ENCODE measurements around the gene INO80B. TPM values are rescaled to one million over a fixed set of nuclear protein-coding genes. Genes with fewer than 3 reads are reported as not detected.

The INO80B gene
- polyA plus RNA-seq (2012; ENCODE audit: insufficient read length, low read depth), result 28.0 TPM

DNA sequence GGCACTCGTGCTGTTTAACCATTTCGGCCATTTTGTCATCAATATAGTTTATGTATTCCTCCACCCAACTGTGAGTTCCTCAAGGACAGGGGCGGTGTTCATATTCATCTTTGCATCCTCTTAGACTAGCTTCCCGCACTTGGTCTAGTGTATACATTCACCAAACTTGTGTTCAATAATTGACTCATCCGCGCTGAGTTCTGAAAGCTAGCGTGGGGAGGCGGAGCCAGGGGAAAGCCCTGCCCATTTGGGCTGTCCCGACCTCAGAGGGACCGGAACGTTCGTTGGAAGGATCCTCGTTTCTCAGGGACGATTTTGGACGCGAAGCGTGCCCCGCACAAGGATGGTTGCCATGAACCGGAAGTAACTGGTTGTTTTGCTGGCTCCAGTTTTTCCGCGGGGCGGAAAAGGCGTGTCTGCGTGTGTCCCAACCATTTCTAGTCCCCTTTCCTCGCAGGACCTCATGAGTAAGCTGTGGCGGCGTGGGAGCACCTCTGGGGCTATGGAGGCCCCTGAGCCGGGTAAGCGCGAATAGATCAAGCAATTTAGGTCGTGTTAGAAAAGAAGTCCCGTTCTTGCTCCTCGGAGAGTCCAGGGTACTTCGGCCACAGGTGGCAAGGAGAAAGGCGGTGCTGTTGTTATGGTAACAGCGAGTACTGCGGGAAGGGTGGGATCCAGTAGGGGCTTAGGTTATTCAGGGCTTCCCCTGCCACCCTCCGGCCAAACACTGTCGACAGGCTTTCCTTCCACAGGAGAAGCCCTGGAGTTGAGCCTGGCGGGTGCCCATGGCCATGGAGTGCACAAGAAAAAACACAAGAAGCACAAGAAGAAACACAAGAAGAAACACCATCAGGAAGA lies at the start of gene INO80B:
INO80B (plus strand) TSS at position 434 of the 858 bp plus-strand sequence; CDS start at position 464, 30 bp downstream.
- peak; percentile 77 for TF ChIP-seq FOXP2 (optimal IDR thresholded peaks at IDR 0.05; ENCODE audit: borderline replicate concordance, extremely low read depth, extremely low read length, insufficient read depth)
- TF ChIP-seq SIN3A (IDR thresholded peaks at IDR 0.05; ENCODE audit: borderline replicate concordance, insufficient read depth, low read length), result peak; percentile 96
- peak; percentile 82; the same call in 1 of the 2 replicates for TF ChIP-seq POLR2AphosphoS5 (IDR thresholded peaks at IDR 0.05; ENCODE audit: low read depth, low read length)
- TF ChIP-seq, protein P1, sequence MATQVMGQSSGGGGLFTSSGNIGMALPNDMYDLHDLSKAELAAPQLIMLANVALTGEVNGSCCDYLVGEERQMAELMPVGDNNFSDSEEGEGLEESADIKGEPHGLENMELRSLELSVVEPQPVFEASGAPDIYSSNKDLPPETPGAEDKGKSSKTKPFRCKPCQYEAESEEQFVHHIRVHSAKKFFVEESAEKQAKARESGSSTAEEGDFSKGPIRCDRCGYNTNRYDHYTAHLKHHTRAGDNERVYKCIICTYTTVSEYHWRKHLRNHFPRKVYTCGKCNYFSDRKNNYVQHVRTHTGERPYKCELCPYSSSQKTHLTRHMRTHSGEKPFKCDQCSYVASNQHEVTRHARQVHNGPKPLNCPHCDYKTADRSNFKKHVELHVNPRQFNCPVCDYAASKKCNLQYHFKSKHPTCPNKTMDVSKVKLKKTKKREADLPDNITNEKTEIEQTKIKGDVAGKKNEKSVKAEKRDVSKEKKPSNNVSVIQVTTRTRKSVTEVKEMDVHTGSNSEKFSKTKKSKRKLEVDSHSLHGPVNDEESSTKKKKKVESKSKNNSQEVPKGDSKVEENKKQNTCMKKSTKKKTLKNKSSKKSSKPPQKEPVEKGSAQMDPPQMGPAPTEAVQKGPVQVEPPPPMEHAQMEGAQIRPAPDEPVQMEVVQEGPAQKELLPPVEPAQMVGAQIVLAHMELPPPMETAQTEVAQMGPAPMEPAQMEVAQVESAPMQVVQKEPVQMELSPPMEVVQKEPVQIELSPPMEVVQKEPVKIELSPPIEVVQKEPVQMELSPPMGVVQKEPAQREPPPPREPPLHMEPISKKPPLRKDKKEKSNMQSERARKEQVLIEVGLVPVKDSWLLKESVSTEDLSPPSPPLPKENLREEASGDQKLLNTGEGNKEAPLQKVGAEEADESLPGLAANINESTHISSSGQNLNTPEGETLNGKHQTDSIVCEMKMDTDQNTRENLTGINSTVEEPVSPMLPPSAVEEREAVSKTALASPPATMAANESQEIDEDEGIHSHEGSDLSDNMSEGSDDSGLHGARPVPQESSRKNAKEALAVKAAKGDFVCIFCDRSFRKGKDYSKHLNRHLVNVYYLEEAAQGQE (IDR thresholded peaks at IDR 0.05; ENCODE audit: insufficient read depth in 1 of 2, low read depth in 2 of 2, low read length in 2 of 2), result no peak
- peak; percentile 69; the same call in 1 of the 2 replicates for TF ChIP-seq TAF1 (IDR thresholded peaks at IDR 0.05; ENCODE audit: borderline replicate concordance, insufficient read depth, low read length)

DNA sequence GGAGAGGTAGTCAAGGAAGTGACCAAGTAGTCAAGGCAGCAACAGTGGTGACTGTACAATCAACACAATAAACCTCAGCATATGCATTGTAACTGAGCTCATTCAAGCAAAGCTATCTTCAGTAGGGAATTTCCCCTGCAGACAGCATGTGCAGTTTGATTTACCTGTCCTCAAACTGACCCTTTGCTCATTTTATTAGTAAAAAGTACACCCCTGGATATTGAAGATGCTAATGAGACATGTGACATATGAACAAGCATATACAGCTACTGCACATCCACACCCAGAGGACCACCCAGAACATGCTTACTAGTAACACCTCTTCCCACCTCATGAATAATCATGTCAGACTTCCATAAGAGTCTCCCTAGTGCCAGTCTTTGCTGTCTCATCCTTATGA lies 48.9 kb upstream of the INO80B start:
- TF ChIP-seq TAF1 (IDR thresholded peaks at IDR 0.05; ENCODE audit: borderline replicate concordance, insufficient read depth, low read length), result no peak
- TF ChIP-seq, protein P1 (IDR thresholded peaks at IDR 0.05; ENCODE audit: insufficient read depth in 1 of 2, low read depth in 2 of 2, low read length in 2 of 2), result no peak
- TF ChIP-seq FOXP2 (optimal IDR thresholded peaks at IDR 0.05; ENCODE audit: borderline replicate concordance, extremely low read depth, extremely low read length, insufficient read depth), result no peak
- no peak for TF ChIP-seq POLR2AphosphoS5 (IDR thresholded peaks at IDR 0.05; ENCODE audit: low read depth, low read length)
- TF ChIP-seq SIN3A (IDR thresholded peaks at IDR 0.05; ENCODE audit: borderline replicate concordance, insufficient read depth, low read length), result no peak

DNA sequence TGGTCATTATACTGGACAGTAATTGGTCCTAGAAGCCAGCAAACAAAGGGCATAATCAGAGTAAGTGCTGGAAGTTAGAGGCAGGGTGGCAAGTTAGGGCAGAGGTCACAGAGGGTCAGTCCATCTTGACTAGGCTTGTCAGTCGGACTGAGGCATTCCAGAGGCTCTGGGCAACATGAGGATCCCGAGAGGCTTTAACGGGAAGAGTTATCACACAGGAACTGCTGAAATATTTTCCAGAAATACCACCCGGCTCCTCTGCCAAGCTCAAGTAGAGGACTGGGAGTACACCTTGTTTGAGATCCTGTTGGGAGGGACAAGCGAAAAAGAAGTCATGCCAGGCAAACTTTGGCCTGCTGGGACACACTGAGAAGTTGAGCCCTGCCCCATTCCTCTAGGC lies 47.2 kb upstream of the INO80B start:
- TF ChIP-seq, protein P1 (IDR thresholded peaks at IDR 0.05; ENCODE audit: insufficient read depth in 1 of 2, low read depth in 2 of 2, low read length in 2 of 2), result no peak
- no peak for TF ChIP-seq SIN3A (IDR thresholded peaks at IDR 0.05; ENCODE audit: borderline replicate concordance, insufficient read depth, low read length)
- no peak for TF ChIP-seq POLR2AphosphoS5 (IDR thresholded peaks at IDR 0.05; ENCODE audit: low read depth, low read length)

DNA sequence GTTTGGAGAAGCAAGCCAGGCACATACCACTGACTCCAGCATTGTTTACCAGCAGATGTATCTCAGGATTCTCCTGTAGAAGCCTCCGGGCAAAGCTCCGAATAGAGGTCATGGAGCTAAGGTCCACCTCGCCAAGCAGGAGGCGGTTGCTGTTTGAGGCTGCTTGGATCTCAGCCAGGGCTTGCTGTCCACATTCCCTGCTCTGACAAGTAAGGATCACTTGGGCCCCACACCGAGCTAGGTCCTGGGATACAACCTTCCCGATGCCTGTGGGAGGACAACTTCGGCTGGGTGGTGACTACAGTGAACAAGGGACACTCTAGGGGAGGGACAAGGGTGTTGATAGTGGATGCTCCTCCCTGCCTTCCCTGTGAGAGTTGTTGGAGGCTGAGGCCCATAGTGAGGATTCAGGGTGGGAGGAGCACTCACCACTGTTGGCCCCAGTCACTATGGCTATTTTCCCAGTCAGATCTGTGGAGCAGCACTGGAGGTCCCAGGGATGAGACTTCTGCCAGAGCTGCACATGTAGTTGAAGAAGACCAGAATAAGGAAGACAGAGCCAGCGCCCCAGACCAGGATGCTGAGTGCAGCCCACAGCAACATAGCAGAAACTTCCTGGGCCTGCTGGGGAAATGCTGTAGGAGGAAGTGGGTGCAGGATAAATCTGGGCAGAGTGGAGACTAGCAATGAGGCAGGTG lies 41.7 kb upstream of the INO80B start:
- TF ChIP-seq POLR2AphosphoS5 (IDR thresholded peaks at IDR 0.05; ENCODE audit: low read depth, low read length), result no peak
- TF ChIP-seq, protein P1 (IDR thresholded peaks at IDR 0.05; ENCODE audit: insufficient read depth in 1 of 2, low read depth in 2 of 2, low read length in 2 of 2), result no peak
- TF ChIP-seq FOXP2 (optimal IDR thresholded peaks at IDR 0.05; ENCODE audit: borderline replicate concordance, extremely low read depth, extremely low read length, insufficient read depth), result no peak
- TF ChIP-seq SIN3A (IDR thresholded peaks at IDR 0.05; ENCODE audit: borderline replicate concordance, insufficient read depth, low read length), result no peak
- TF ChIP-seq TAF1 (IDR thresholded peaks at IDR 0.05; ENCODE audit: borderline replicate concordance, insufficient read depth, low read length), result no peak

All from PFSK-1 (cell line).